HCT116 (cell line): ENCODE measurements around the gene SCUBE2. TPM values are rescaled to one million over a fixed set of nuclear protein-coding genes. Genes with fewer than 3 reads are reported as not detected.

Source experiments
- CEBPB ChIP-seq: IDR thresholded peaks from 2 replicates; pipeline ENCODE4 v1.6.1; 2012; ENCODE audit warnings: low read depth
- ELF1 ChIP-seq: IDR thresholded peaks from 2 replicates; pipeline ENCODE4 v1.6.1; 2012; ENCODE audit warnings: low read depth, borderline replicate concordance
- EZH2phosphoT487 ChIP-seq: fragments of 200-600 bp; IDR thresholded peaks from 2 replicates; pipeline ENCODE4 v1.6.1; 2018; ENCODE audit warnings: antibody characterized with exemption, borderline replicate concordance
- FOSL1 ChIP-seq: IDR thresholded peaks from 2 replicates; pipeline ENCODE4 v1.6.1; 2012; ENCODE audit warnings: low read depth
- JUND ChIP-seq: IDR thresholded peaks from 2 replicates; pipeline ENCODE4 v1.6.1; 2012
- POLR2A ChIP-seq: IDR thresholded peaks from 2 replicates; pipeline ENCODE4 v1.7.0; 2011; ENCODE audit warnings: borderline replicate concordance; ENCODE audit not compliant: insufficient read depth, insufficient read length; ENCODE audit errors: extremely low read depth
- POLR2AphosphoS5 ChIP-seq: IDR thresholded peaks from 2 replicates; pipeline ENCODE4 v1.6.1; 2011; ENCODE audit warnings: mild to moderate bottlenecking, low read depth, low read length, moderate library complexity
- RAD21 ChIP-seq: IDR thresholded peaks from 2 replicates; pipeline ENCODE4 v1.6.1; 2012; ENCODE audit warnings: low read depth, mild to moderate bottlenecking
- SP1 ChIP-seq: IDR thresholded peaks from 2 replicates; pipeline ENCODE4 v1.6.1; 2012; ENCODE audit warnings: low read depth
- TCF7L2 ChIP-seq: IDR thresholded peaks from 2 replicates; pipeline ENCODE4 v1.7.0; 2011; ENCODE audit warnings: borderline replicate concordance, inconsistent platforms; ENCODE audit not compliant: insufficient read depth, insufficient read length; ENCODE audit errors: extremely low read depth
- YY1 ChIP-seq: IDR thresholded peaks from 2 replicates; pipeline ENCODE4 v1.6.1; 2011; ENCODE audit warnings: low read length, low read depth, moderate library complexity, mild to moderate bottlenecking; ENCODE audit not compliant: insufficient replicate concordance; ENCODE audit errors: extremely low read depth
- ZNF274 ChIP-seq: fragments of 200-500 bp; sonication (Bioruptor generic); IDR thresholded peaks from 2 replicates; pipeline ENCODE4 v1.6.1; 2014; ENCODE audit warnings: mild to moderate bottlenecking, low read depth, low read length, inconsistent platforms
- total RNA-seq: library from RNA; stranded (reverse); gene quantifications from one replicate; pipeline ENCODE4 v1.2.1, GENCODE V29; 2021; ENCODE audit not compliant: unreplicated experiment
- TF ChIP-seq, protein P1 (sequence below): IDR thresholded peaks from 2 replicates; pipeline ENCODE4 v1.6.1; 2012; ENCODE audit warnings: low read depth
- TF ChIP-seq, protein P2 (sequence below): IDR thresholded peaks from 2 replicates; pipeline ENCODE4 v1.6.1; 2012

The SCUBE2 gene
- total RNA-seq, 1 experiment from 2014 or later, result 1.3 TPM

DNA sequence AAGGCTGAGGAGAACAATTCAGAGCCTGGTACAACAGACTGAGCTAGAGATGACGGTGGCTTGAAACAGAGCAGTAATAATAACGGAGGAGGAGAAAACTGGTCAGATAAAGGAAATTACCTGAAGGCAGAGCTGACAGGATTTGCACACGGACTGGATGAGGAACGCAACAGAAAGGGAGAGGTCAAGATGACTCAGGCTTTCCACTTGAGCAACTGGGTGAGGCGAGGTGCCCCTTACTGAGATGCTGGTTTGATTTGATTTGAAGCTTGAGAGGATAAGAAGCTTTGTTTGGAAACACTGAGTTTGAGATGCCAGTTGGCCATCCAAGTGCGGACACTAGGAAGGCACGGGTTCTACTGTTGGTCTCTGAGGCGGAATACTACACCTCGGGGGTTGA lies 52.2 kb downstream of the SCUBE2 start (continued):
- TF ChIP-seq TCF7L2 (no peak), SP1 (peak; percentile 77), POLR2A (no peak), POLR2AphosphoS5 (no peak), JUND (peak; percentile 84), ZNF274 (no peak), EZH2phosphoT487 (no peak), CEBPB (peak; percentile 76), RAD21 (no peak), YY1 (no peak), FOSL1 (peak; percentile 89), ELF1 (no peak)
- TF ChIP-seq, protein P1, sequence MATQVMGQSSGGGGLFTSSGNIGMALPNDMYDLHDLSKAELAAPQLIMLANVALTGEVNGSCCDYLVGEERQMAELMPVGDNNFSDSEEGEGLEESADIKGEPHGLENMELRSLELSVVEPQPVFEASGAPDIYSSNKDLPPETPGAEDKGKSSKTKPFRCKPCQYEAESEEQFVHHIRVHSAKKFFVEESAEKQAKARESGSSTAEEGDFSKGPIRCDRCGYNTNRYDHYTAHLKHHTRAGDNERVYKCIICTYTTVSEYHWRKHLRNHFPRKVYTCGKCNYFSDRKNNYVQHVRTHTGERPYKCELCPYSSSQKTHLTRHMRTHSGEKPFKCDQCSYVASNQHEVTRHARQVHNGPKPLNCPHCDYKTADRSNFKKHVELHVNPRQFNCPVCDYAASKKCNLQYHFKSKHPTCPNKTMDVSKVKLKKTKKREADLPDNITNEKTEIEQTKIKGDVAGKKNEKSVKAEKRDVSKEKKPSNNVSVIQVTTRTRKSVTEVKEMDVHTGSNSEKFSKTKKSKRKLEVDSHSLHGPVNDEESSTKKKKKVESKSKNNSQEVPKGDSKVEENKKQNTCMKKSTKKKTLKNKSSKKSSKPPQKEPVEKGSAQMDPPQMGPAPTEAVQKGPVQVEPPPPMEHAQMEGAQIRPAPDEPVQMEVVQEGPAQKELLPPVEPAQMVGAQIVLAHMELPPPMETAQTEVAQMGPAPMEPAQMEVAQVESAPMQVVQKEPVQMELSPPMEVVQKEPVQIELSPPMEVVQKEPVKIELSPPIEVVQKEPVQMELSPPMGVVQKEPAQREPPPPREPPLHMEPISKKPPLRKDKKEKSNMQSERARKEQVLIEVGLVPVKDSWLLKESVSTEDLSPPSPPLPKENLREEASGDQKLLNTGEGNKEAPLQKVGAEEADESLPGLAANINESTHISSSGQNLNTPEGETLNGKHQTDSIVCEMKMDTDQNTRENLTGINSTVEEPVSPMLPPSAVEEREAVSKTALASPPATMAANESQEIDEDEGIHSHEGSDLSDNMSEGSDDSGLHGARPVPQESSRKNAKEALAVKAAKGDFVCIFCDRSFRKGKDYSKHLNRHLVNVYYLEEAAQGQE, result no peak
- TF ChIP-seq, protein P2, sequence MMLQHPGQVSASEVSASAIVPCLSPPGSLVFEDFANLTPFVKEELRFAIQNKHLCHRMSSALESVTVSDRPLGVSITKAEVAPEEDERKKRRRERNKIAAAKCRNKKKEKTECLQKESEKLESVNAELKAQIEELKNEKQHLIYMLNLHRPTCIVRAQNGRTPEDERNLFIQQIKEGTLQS, result no peak
